ENCODE measurements around the gene USP25. TPM values are rescaled to one million over a fixed set of nuclear protein-coding genes. Genes with fewer than 3 reads are reported as not detected.

Gene USP25
- total RNA-seq, 4 donors from 2014 or later = 32.3 to 44.3 (median 33.4) TPM

DNA sequence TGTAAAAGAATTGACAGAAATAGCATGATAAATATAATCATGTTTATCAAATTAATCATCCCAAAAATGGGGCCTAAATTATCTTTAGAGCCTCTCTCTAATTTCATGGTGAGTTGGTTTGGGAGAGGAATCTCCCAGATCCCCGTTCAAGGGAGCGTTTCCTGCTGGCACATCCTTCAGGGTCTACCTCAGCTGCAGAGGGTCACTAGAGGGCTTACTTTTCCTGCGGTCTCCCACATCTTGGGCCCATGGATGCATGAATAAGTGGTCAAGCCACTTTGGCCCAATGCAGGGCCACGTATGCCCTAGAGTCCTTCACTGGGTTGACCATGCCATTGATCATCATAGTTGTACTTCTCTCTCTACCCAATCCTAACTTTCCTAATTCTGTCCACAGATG lies 164.1 kb downstream of the USP25 start:
- WGBS = 76% methylated on average over 4 of the region's 4 CpGs
- H3K27ac ChIP-seq = no peak overlapping the region
- TF ChIP-seq, protein P1, sequence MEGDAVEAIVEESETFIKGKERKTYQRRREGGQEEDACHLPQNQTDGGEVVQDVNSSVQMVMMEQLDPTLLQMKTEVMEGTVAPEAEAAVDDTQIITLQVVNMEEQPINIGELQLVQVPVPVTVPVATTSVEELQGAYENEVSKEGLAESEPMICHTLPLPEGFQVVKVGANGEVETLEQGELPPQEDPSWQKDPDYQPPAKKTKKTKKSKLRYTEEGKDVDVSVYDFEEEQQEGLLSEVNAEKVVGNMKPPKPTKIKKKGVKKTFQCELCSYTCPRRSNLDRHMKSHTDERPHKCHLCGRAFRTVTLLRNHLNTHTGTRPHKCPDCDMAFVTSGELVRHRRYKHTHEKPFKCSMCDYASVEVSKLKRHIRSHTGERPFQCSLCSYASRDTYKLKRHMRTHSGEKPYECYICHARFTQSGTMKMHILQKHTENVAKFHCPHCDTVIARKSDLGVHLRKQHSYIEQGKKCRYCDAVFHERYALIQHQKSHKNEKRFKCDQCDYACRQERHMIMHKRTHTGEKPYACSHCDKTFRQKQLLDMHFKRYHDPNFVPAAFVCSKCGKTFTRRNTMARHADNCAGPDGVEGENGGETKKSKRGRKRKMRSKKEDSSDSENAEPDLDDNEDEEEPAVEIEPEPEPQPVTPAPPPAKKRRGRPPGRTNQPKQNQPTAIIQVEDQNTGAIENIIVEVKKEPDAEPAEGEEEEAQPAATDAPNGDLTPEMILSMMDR (IDR thresholded peaks at IDR 0.05) = no peak
- TF ChIP-seq POLR2A (IDR thresholded peaks at IDR 0.05) (no peak), POLR2AphosphoS5 (IDR thresholded peaks at IDR 0.05) (no peak), EP300 (IDR thresholded peaks at IDR 0.05) (no peak)
- H3K4me3 ChIP-seq = no peak overlapping the region
- peaks cover 4% of the 10 kb centered on the region for H3K4me1 ChIP-seq
- no peaks in the 10 kb centered on the region for H3K27me3 ChIP-seq
- DNase-seq (ENCODE audit: low spot score in 2 of 2) = no peak
- H3K36me3 ChIP-seq = no peaks in the 10 kb centered on the region
- peaks cover under 1% of the 10 kb centered on the region for H3K9me3 ChIP-seq

DNA sequence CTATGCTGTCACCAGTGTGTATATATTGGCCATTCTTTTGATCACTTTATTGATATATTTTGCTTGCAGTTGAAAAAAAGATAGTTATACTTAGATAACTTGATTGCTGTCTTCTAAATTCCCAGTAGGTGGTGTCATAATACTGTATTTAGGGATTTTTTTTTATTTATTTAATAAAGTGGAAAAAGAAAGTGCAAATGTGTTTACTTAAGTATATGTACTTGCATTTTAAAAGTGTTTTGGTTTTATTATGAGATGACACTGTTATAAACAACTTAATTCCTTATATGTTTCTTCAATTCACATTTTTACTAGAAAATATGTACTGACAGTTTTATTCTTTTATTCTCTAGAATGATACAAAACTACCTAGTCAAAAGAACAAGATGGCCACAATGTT lies 164.8 kb downstream of the USP25 start:
- H3K36me3 ChIP-seq = no peaks in the 10 kb centered on the region
- H3K9me3 ChIP-seq = peaks cover 5% of the 10 kb centered on the region
- peaks cover 4% of the 10 kb centered on the region for H3K4me1 ChIP-seq
- TF ChIP-seq, protein P1 (IDR thresholded peaks at IDR 0.05) = no peak
- TF ChIP-seq POLR2AphosphoS5 (IDR thresholded peaks at IDR 0.05) = no peak
- TF ChIP-seq EP300 (IDR thresholded peaks at IDR 0.05) = no peak
- TF ChIP-seq POLR2A (IDR thresholded peaks at IDR 0.05) = no peak
- no peak overlapping the region for H3K27ac ChIP-seq
- no peak for DNase-seq (ENCODE audit: low spot score in 2 of 2)
- H3K4me3 ChIP-seq = no peak overlapping the region
- H3K27me3 ChIP-seq = no peaks in the 10 kb centered on the region

DNA sequence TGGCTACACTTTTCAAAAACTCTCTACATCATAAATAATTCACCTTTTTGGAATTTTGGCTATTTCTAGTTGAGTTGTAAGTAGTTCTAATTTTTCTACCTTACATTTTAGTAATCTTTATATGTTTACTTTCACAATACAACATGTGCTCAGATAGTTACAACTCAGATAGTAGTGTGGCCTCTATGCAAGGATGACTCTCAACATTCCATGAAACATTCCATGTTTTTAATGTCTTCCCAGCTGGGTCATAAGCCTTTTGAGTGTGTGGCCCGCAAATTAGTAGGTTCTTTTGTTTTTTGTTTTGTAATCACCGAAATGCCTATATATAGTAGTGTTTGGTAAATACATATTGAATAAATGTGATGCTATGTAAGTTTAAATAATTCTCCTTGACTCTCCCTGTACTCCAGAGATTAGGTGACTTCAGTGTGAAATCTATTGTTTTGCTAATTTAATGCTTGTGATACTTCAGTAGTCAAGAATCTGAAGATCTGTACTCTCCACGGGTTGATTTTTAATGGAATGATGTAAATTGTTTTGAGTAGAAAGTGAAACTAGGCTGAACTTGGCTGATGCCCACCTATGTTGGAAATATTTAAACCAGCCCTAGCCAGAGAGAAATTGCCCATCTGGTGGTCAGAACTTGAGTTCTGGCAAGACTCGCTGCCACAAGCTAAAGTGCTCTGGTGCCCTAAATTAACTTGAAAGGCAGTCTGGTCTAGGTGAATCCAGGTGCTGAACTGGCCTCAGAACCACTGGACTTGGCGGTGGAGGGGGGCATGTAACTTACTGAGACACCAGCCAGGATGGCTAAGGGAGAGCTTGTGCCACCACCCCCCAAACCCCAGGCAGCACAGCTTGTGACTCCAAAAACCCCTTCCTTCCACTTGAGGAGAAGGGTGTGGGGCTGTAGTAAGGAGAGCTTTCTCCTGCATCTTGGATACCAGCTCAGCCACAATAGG lies 165.6 kb downstream of the USP25 start:
- H3K27me3 ChIP-seq = no peaks in the 10 kb centered on the region
- no peak overlapping the region for H3K27ac ChIP-seq
- H3K9me3 ChIP-seq = peaks cover 5% of the 10 kb centered on the region
- no peak for DNase-seq (ENCODE audit: low spot score in 2 of 2)
- H3K4me1 ChIP-seq = peaks cover 4% of the 10 kb centered on the region
- no peaks in the 10 kb centered on the region for H3K36me3 ChIP-seq
- TF ChIP-seq EP300 (IDR thresholded peaks at IDR 0.05) (no peak), POLR2A (IDR thresholded peaks at IDR 0.05) (no peak), POLR2AphosphoS5 (IDR thresholded peaks at IDR 0.05) (no peak)
- TF ChIP-seq, protein P1 (IDR thresholded peaks at IDR 0.05) = no peak
- 79% methylated on average over 4 of the region's 5 CpGs for WGBS
- no peak overlapping the region for H3K4me3 ChIP-seq

DNA sequence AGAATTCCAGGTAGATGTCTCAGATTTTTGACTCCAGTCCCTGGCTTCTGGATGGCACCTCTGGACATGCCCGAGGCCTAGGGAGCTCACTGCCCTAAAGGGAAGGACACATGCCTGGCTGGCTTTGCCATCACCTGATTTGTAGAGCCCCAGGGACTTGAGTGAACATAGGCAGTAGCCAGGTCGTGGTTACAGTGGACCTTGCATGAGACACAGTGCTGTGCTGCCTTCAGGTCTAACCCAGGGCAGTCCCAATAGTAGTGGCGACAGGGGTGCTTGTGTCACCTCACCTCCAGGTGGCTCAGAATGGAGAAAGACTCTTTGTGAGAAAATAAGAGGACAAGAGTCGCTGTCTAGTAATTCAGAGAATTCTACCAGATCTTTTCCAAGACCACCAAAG lies 166.7 kb downstream of the USP25 start:
- TF ChIP-seq, protein P1 (IDR thresholded peaks at IDR 0.05) = no peak
- 74% methylated on average over 3 of the region's 4 CpGs for WGBS
- no peak overlapping the region for H3K4me3 ChIP-seq
- no peak overlapping the region for H3K27ac ChIP-seq
- H3K36me3 ChIP-seq = no peaks in the 10 kb centered on the region
- peaks cover 16% of the 10 kb centered on the region for H3K9me3 ChIP-seq
- H3K4me1 ChIP-seq = peaks cover 4% of the 10 kb centered on the region
- no peaks in the 10 kb centered on the region for H3K27me3 ChIP-seq
- DNase-seq (ENCODE audit: low spot score in 2 of 2) = no peak

DNA sequence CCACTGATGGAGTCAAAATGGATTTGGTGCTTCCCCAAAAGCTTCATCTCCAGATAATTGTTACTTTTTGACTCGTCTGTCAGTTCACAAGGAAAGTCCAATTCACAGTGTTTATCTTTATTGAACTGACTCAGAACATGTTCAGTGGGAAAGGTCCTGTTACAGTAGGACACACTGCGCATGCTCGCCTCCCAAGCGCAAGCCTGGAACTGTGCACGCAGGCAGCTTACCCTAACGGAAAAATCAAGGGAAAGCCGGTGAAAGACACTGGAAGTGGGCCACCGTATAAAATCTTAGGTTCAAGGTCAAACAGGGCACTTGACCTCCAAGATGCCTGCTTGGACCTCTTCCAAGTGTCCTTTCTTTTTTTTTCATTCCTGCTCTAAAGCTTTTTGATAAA lies 174.6 kb downstream of the USP25 start:
- 90% methylated on average over 8 of the region's 8 CpGs for WGBS
- no peak for TF ChIP-seq POLR2A (IDR thresholded peaks at IDR 0.05)
- TF ChIP-seq, protein P1 (IDR thresholded peaks at IDR 0.05) = no peak
- no peak for TF ChIP-seq POLR2AphosphoS5 (IDR thresholded peaks at IDR 0.05)
- no peak for TF ChIP-seq EP300 (IDR thresholded peaks at IDR 0.05)
- DNase-seq (ENCODE audit: low spot score in 2 of 2) = no peak
- Histone ChIP-seq H3K27ac (no peak overlapping the region), H3K27me3 (no peaks in the 10 kb centered on the region), H3K9me3 (peaks cover 18% of the 10 kb centered on the region), H3K4me3 (no peak overlapping the region), H3K4me1 (no peaks in the 10 kb centered on the region), H3K36me3 (no peaks in the 10 kb centered on the region)

All from suprapubic skin (tissue), 4 donors.